GM12878 (cell line): ENCODE data around the gene CNN2. TPM values are rescaled to one million over a fixed set of nuclear protein-coding genes. Genes with fewer than 3 reads are reported as not detected.

Experiments
- ATAC-seq: fragments of 200-7000 bp; cut with Tn5 transposase; 3 replicates; pipeline ENCODE4 v1.9.1; 2020; ENCODE audit warnings: mild to moderate bottlenecking, moderate library complexity
- BruUV-seq: library from RNA; stranded (reverse); fragments of 400-500 nt; replicated peaks from 2 replicates; lab custom pipeline; 2021; lab: Mats Ljungman, UMichigan
- CTCF ChIA-PET: fragments of 300-600 bp; sonication (Branson Sonifier 250); formaldehyde crosslinking; extraction: SDS; loops from one replicate; lab custom pipeline; 2021; ENCODE audit warnings: inconsistent platforms; lab: Yijun Ruan, JAX
- POLR2A ChIA-PET: fragments of 350-600 bp; formaldehyde crosslinking; extraction: SDS; loops from one replicate; lab custom pipeline; 2021; ENCODE audit warnings: inconsistent platforms; lab: Charles Lee
- RAD21 ChIA-PET: fragments of 300-600 bp; sonication (Branson Sonifier 250); formaldehyde crosslinking; loops from one replicate; lab custom pipeline; 2023; ENCODE audit warnings: antibody characterized with exemption; ENCODE audit not compliant: unreplicated experiment; lab: Charles Lee
- SMC1A ChIA-PET: fragments of 300-600 bp; sonication (Branson Sonifier 250); formaldehyde crosslinking; loops from one replicate; lab custom pipeline; 2023; ENCODE audit not compliant: unreplicated experiment, uncharacterized antibody; lab: Charles Lee
- DNase-seq: peaks from one replicate; pipeline ENCODE4 v3.0.0-alpha.2; 2011; ENCODE audit warnings: low read depth, low spot score
- FAIRE-seq: peaks from 3 replicates; lab custom pipeline; 2011; peaks lifted over from hg19 to GRCh38; lab: Jason Lieb, UNC
- H2AFZ ChIP-seq: 2 replicates; pipeline ENCODE4 v1.6.0; 2011; ENCODE audit warnings: low read depth, low read length, control low read depth; ENCODE audit not compliant: control insufficient read depth
- H3K27ac ChIP-seq: 2 replicates; pipeline ENCODE4 v1.5.1; 2011; ENCODE audit warnings: control low read depth; ENCODE audit not compliant: control insufficient read depth, insufficient read depth
- H3K27me3 ChIP-seq, 2 experiments: replicated peaks in 1 of 2; 2 replicates each; pipeline versions ENCODE4 v1.6.0 to v1.6.1; 2011; ENCODE audit warnings: low read length in 1 of 2; ENCODE audit not compliant: control insufficient read depth in 2 of 2, insufficient read depth in 2 of 2
- H3K36me3 ChIP-seq, 2 experiments: 2 replicates each; pipeline ENCODE4 v1.5.1; 2011; ENCODE audit warnings: low read length in 1 of 2; ENCODE audit not compliant: control insufficient read depth in 2 of 2, insufficient read depth in 2 of 2
- H3K4me1 ChIP-seq: 2 replicates; pipeline ENCODE4 v1.6.1; 2011; ENCODE audit warnings: mild to moderate bottlenecking, low read length, moderate library complexity, mixed read lengths; ENCODE audit not compliant: control insufficient read depth, insufficient read depth
- H3K4me2 ChIP-seq: 2 replicates; pipeline ENCODE4 v1.6.0; 2011; ENCODE audit warnings: control low read depth; ENCODE audit not compliant: control insufficient read depth, insufficient read depth
- H3K4me3 ChIP-seq: fragments of 200-600 bp; sonication (generic); 2 replicates; pipeline ENCODE4 v1.5.1; 2016
- H3K79me2 ChIP-seq: 2 replicates; pipeline ENCODE4 v1.6.0; 2011; ENCODE audit warnings: low read length; ENCODE audit not compliant: control insufficient read depth, insufficient read depth
- H3K9ac ChIP-seq: 2 replicates; pipeline ENCODE4 v1.8.0; 2011; ENCODE audit warnings: low read length, control low read depth, mixed read lengths; ENCODE audit not compliant: control insufficient read depth, insufficient read depth
- H3K9me3 ChIP-seq: replicated peaks from 3 replicates; pipeline ENCODE4 v1.5.1; 2011; ENCODE audit warnings: mild to moderate bottlenecking, low read length; ENCODE audit not compliant: control insufficient read depth, insufficient read depth
- H4K20me1 ChIP-seq: 2 replicates; pipeline ENCODE4 v1.6.0; 2011; ENCODE audit not compliant: control insufficient read depth, insufficient read depth
- BRCA1 ChIP-seq: IDR thresholded peaks from 2 replicates; pipeline ENCODE4 v1.6.1; 2011; ENCODE audit warnings: low read depth, low read length, improper control_type of control experiment
- FOXK2 ChIP-seq: fragments of 450-650 bp; IDR thresholded peaks from 2 replicates; pipeline ENCODE4 v1.6.1; 2017; ENCODE audit warnings: mild to moderate bottlenecking, moderate library complexity
- NR2C1 ChIP-seq: fragments of 450-650 bp; IDR thresholded peaks from 2 replicates; pipeline ENCODE4 v1.6.1; 2017; ENCODE audit warnings: antibody characterized with exemption, mild to moderate bottlenecking, moderate library complexity
- NR2F1 ChIP-seq: fragments of 450-650 bp; conservative IDR thresholded peaks from 2 replicates; pipeline ENCODE4 v1.6.1; 2017; ENCODE audit warnings: mild to moderate bottlenecking
- PML ChIP-seq: IDR thresholded peaks from 2 replicates; pipeline ENCODE4 v1.6.1; 2012; ENCODE audit warnings: low read length, inconsistent platforms
- SMARCA5 ChIP-seq: fragments of 450-650 bp; IDR thresholded peaks from 2 replicates; pipeline ENCODE4 v1.6.1; 2017; ENCODE audit warnings: mild to moderate bottlenecking
- TBL1XR1 ChIP-seq: IDR thresholded peaks from 2 replicates; pipeline ENCODE4 v1.6.1; 2012; ENCODE audit warnings: low read depth, low read length, improper control_type of control experiment
- ZNF274 ChIP-seq: IDR thresholded peaks from one replicate; pipeline ENCODE4 v1.8.0; 2011; ENCODE audit not compliant: insufficient read length, insufficient read depth
- ZSCAN29 ChIP-seq: fragments of 450-650 bp; IDR thresholded peaks from 2 replicates; pipeline ENCODE4 v1.6.1; 2017; ENCODE audit warnings: mild to moderate bottlenecking, moderate library complexity
- WGBS: methylation state at CpG from one replicate; pipeline ENCODE4 v1.1.6; 2016; ENCODE audit warnings: low lambda C conversion rate; ENCODE audit not compliant: insufficient replicate concordance, insufficient coverage; ENCODE audit errors: missing lambda C conversion rate; 5-methylcytosine and 5-hydroxymethylcytosine counted together
- in situ Hi-C: fragments of 300-500 bp; cut with MboI; formaldehyde crosslinking; loops from 9 replicates; pipeline ENCODE4 v1.14.3; 2018; ENCODE audit warnings: mixed read lengths
- intact Hi-C: fragments of 100-400 bp; cut with micrococcal nuclease; formaldehyde crosslinking; loops from one replicate; pipeline ENCODE4 v1.14.2; 2022; ENCODE audit not compliant: unreplicated experiment
- polyA plus RNA-seq, 11 experiments: library from polyadenylated mRNA; depleted of rRNA in 4 of 11; unstranded in 6 of 11; stranded (reverse) in 5 of 11; fragments of >200 nt; fragmentation: Nextera tagmentation in 4 of 11; fragmentation: Illumina TruSeq in 1 of 11; extraction: Ambion mirVana in 4 of 11; extraction: Trizol in 1 of 11; gene quantifications; 1 replicate in 1 of 11; 2 replicates in 10 of 11; pipeline versions ENCODE4 v1.2.1 to v1.2.3, GENCODE V29; 2011 to 2016; ENCODE audit warnings: inconsistent platforms in 2 of 11, missing spikeins in 2 of 11, low read depth in 1 of 11
- total RNA-seq, 4 experiments: library from RNA; depleted of rRNA in 3 of 4; stranded (reverse); fragments of >200 nt in 3 of 4; fragmentation: Illumina TruSeq in 1 of 4; extraction: Trizol in 1 of 4; gene quantifications; 2 replicates each; pipeline versions ENCODE4 v1.2.1 to v1.2.3, GENCODE V29; 2013 to 2021
- TF ChIP-seq, protein P1 (sequence below): fragments of 450-650 bp; IDR thresholded peaks from 2 replicates; pipeline ENCODE4 v1.6.1; 2017; ENCODE audit warnings: low read depth, mild to moderate bottlenecking, moderate library complexity

The CNN2 gene
- total and polyA plus RNA-seq, 10 of the 15 experiments (the other 5 are each of a cell fraction or from before 2014, with no cell fraction given) = 34.7 to 311 (median 172) TPM

DNA sequence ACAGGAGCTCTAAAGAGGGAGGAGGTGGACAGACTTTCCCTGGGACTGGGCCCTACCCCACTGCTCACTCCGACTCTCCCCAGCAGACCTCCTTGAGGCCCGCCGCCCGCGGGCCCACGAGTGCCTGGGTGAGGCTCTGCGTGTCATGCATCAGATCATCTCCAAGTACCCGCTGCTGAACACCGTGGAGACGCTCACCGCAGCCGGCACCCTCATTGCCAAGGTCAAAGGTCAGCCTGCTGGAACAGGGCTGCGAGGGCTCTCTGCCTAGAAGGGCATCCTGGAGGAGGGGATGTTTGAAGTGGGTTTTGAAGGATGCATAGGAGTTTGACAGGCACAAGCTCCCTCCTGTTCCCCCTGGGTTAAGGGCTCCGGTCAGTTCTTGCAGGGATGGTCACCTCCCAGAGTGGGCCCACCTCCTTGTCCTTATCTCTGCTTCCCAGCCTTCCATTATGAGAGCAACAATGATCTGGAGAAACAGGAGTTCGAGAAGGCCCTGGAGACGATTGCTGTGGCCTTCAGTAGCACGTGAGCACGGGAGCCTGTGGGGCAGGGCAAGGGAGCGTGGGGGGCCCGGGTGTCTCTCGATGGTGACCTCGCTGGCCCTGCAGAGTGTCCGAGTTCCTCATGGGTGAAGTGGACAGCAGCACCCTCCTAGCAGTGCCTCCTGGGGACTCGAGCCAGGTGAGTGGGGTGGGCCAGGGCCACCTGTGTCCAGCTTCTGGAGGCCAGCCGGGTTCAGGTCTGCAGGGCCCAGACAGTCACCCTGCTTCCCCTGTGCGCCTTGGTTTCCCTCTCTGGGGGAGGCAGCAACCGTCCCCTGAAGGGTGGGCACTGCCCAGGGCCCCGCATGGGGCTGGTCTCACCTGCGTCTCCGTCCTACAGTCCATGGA, 46.9 kb downstream of the CNN2 start:
- WGBS = 88% methylated on average over 30 of the region's 30 CpGs
- ChIA-PET SMC1A (no interaction called here), RAD21 (no interaction called here), CTCF (no interaction called here), POLR2A (interaction anchor here (1.2 to 2.9 kb wide), 4 partner anchors 11 to 112 kb away, joined by 3 to 24 read pairs (median 3); partner anchors contain the start of gene GPX4)
- in situ Hi-C loops (no loop called here), intact Hi-C loops (no loop called here)
- Histone ChIP-seq H3K27ac (no peak overlapping the region), H3K4me3 (no peak overlapping the region), H2AFZ (no peak overlapping the region), H3K9ac (no peak overlapping the region), H3K79me2 (peaks cover 42% of the 10 kb centered on the region), H3K4me2 (no peak overlapping the region), H3K27me3 (no peaks in the 10 kb centered on the region), H3K36me3 (peaks cover 21 to 30% of the 10 kb centered on the region in 2 experiments), H3K9me3 (no peaks in the 10 kb centered on the region; the same call in 2 of the 3 replicates), H4K20me1 (no peaks in the 10 kb centered on the region), H3K4me1 (peaks cover 35% of the 10 kb centered on the region)
- BruUV-seq = no TSS peak
- no peak for ATAC-seq
- FAIRE-seq = no peak
- no peak for DNase-seq
- TF ChIP-seq BRCA1 (no peak), FOXK2 (no peak), ZSCAN29 (no peak), NR2F1 (peak; percentile 62), NR2C1 (peak; percentile 44; the same call in 1 of the 2 replicates), SMARCA5 (0 out of 2 replicates have a peak, but pooled peaks have one; percentile 35), PML (no peak), TBL1XR1 (no peak), ZNF274 (no peak)
- TF ChIP-seq, protein P1, sequence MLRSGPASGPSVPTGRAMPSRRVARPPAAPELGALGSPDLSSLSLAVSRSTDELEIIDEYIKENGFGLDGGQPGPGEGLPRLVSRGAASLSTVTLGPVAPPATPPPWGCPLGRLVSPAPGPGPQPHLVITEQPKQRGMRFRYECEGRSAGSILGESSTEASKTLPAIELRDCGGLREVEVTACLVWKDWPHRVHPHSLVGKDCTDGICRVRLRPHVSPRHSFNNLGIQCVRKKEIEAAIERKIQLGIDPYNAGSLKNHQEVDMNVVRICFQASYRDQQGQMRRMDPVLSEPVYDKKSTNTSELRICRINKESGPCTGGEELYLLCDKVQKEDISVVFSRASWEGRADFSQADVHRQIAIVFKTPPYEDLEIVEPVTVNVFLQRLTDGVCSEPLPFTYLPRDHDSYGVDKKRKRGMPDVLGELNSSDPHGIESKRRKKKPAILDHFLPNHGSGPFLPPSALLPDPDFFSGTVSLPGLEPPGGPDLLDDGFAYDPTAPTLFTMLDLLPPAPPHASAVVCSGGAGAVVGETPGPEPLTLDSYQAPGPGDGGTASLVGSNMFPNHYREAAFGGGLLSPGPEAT = no peak
